HepG2 (cell line): ENCODE results near the gene PHB1. TPM values are rescaled to one million over a fixed set of nuclear protein-coding genes. Genes with fewer than 3 reads are reported as not detected.
A peak's percentile ranks its signal among the peaks of the same experiment; 100 is the strongest.

ENCODE experiments used
- CBX5 ChIP-seq: sonication (generic); formaldehyde crosslinking; IDR thresholded peaks from 2 replicates; pipeline ENCODE4 v1.4.0; 2020; ENCODE audit warnings: missing genetic modification reagents, borderline replicate concordance
- EHMT2 ChIP-seq: fragments of 200-600 bp; sonication (generic); IDR thresholded peaks from 2 replicates; pipeline ENCODE4 v1.7.0; 2017; ENCODE audit warnings: antibody characterized with exemption, low read depth, low read length, borderline replicate concordance
- GATAD2A ChIP-seq: IDR thresholded peaks from 2 replicates; pipeline ENCODE4 v1.6.1; 2016
- HINFP ChIP-seq: sonication (generic); formaldehyde crosslinking; IDR thresholded peaks from 2 replicates; pipeline ENCODE4 v1.4.0; 2020; ENCODE audit warnings: low read depth, mild to moderate bottlenecking, missing genetic modification reagents
- HNF1A ChIP-seq, 2 experiments: sonication (generic) in 1 of 2; formaldehyde crosslinking in 1 of 2; IDR thresholded peaks; 2 replicates each; pipeline versions ENCODE4 v1.4.0 to v1.6.1; 2016 to 2020; ENCODE audit warnings: borderline replicate concordance in 1 of 2, low read depth in 1 of 2, mild to moderate bottlenecking in 1 of 2, missing genetic modification reagents in 1 of 2
- HNRNPL ChIP-seq: fragments of 200-400 bp; formaldehyde crosslinking; IDR thresholded peaks from 2 replicates; pipeline ENCODE4 v1.6.1; 2017; ENCODE audit warnings: mild to moderate bottlenecking, low read depth, low read length
- IRF2 ChIP-seq: IDR thresholded peaks from 2 replicates; pipeline ENCODE4 v1.6.1; 2018; ENCODE audit warnings: missing genetic modification reagents, missing compliant biosample characterization
- MTA1 ChIP-seq: sonication (generic); formaldehyde crosslinking; IDR thresholded peaks from 2 replicates; pipeline ENCODE4 v1.4.0; 2020; ENCODE audit warnings: missing genetic modification reagents, mild to moderate bottlenecking, borderline replicate concordance
- NFIB ChIP-seq: sonication (generic); formaldehyde crosslinking; IDR thresholded peaks from 2 replicates; pipeline ENCODE4 v1.9.0; 2021; ENCODE audit warnings: missing genetic modification reagents, mild to moderate bottlenecking, borderline replicate concordance
- RCOR2 ChIP-seq: IDR thresholded peaks from 2 replicates; pipeline ENCODE4 v1.6.1; 2016; ENCODE audit warnings: missing biosample characterization, missing genetic modification reagents
- TEAD3 ChIP-seq: optimal IDR thresholded peaks from 2 replicates; pipeline ENCODE3; 2016; ENCODE audit warnings: borderline replicate concordance
- ZGPAT ChIP-seq: IDR thresholded peaks from 2 replicates; pipeline ENCODE4 v1.6.1; 2016; ENCODE audit warnings: mild to moderate bottlenecking
- ZKSCAN1 ChIP-seq: fragments of 150-350 bp; IDR thresholded peaks from 2 replicates; pipeline ENCODE4 v1.6.1; 2014; ENCODE audit warnings: low read length
- ZNF121 ChIP-seq: sonication (generic); formaldehyde crosslinking; IDR thresholded peaks from 2 replicates; pipeline ENCODE4 v1.5.0; 2020; ENCODE audit warnings: mild to moderate bottlenecking, missing genetic modification reagents
- ZNF205 ChIP-seq: IDR thresholded peaks from 2 replicates; pipeline ENCODE4 v1.6.1; 2018; ENCODE audit warnings: missing biosample characterization, missing genetic modification reagents
- ZNF556 ChIP-seq: sonication (generic); formaldehyde crosslinking; IDR thresholded peaks from 2 replicates; pipeline ENCODE4 v1.4.0; 2020; ENCODE audit warnings: mild to moderate bottlenecking, missing genetic modification reagents, borderline replicate concordance
- ZNF577 ChIP-seq: sonication (generic); formaldehyde crosslinking; IDR thresholded peaks from 2 replicates; pipeline ENCODE4 v1.4.0; 2020; ENCODE audit warnings: mild to moderate bottlenecking, low read depth, missing genetic modification reagents, borderline replicate concordance
- ZNF878 ChIP-seq: sonication (generic); formaldehyde crosslinking; IDR thresholded peaks from 2 replicates; pipeline ENCODE4 v1.8.1; 2023; ENCODE audit warnings: mild to moderate bottlenecking, missing genetic modification reagents, moderate library complexity
- polyA plus RNA-seq, 8 experiments: library from polyadenylated mRNA; depleted of rRNA in 3 of 8; stranded (reverse) in 7 of 8; unstranded in 1 of 8; fragments of >200 nt; fragmentation: Illumina TruSeq in 4 of 8; extraction: Trizol in 4 of 8; gene quantifications; 2 replicates each; pipeline versions ENCODE4 v1.2.1 to v1.2.3, GENCODE V29; 2011 to 2016; ENCODE audit warnings: low read depth in 4 of 8, missing spikeins in 1 of 8, mixed read lengths in 1 of 8; ENCODE audit not compliant: insufficient read depth in 1 of 8
- total RNA-seq, 5 experiments: library from RNA; depleted of rRNA; stranded (reverse); fragments of >200 nt; fragmentation: Illumina TruSeq; extraction: Trizol; gene quantifications; 2 replicates each; pipeline ENCODE4 v1.2.3, GENCODE V29; 2016; ENCODE audit warnings: low read depth in 1 of 5
- TF ChIP-seq, protein P1 (sequence below): sonication (generic); formaldehyde crosslinking; IDR thresholded peaks from 2 replicates; pipeline ENCODE4 v1.4.0; 2020; ENCODE audit warnings: mild to moderate bottlenecking, missing genetic modification reagents
- TF ChIP-seq, protein P2 (sequence below): sonication (generic); formaldehyde crosslinking; IDR thresholded peaks from 2 replicates; pipeline ENCODE4 v1.5.1; 2020; ENCODE audit warnings: mild to moderate bottlenecking, missing genetic modification reagents, borderline replicate concordance

PHB1 gene
- total and polyA plus RNA-seq, 2 of the 13 experiments (the other 11 are each of a cell fraction or from before 2014, with no cell fraction given), result 515 to 688 TPM

GRCh38 chr17:49454050-49454449, 39.4 kb upstream of the PHB1 start (continued):
- peak; percentile 43; the same call in 1 of the 2 replicates for TF ChIP-seq ZGPAT (CRISPR knock-in tag)
- TF ChIP-seq EHMT2, result 0 out of 2 replicates have a peak, but pooled peaks have one; percentile 13
- TF ChIP-seq, protein P1, sequence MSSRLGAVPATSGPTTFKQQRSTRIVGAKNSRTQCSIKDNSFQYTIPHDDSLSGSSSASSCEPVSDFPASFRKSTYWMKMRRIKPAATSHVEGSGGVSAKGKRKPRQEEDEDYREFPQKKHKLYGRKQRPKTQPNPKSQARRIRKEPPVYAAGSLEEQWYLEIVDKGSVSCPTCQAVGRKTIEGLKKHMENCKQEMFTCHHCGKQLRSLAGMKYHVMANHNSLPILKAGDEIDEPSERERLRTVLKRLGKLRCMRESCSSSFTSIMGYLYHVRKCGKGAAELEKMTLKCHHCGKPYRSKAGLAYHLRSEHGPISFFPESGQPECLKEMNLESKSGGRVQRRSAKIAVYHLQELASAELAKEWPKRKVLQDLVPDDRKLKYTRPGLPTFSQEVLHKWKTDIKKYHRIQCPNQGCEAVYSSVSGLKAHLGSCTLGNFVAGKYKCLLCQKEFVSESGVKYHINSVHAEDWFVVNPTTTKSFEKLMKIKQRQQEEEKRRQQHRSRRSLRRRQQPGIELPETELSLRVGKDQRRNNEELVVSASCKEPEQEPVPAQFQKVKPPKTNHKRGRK (CRISPR knock-in tag), result no peak
- TF ChIP-seq CBX5 (CRISPR knock-in tag), result 0 out of 2 replicates have a peak, but pooled peaks have one; percentile 38
- peak; percentile 68; the same call in 1 of the 2 replicates for TF ChIP-seq MTA1 (CRISPR knock-in tag)
- TF ChIP-seq ZNF556 (CRISPR knock-in tag), result 0 out of 2 replicates have a peak, but pooled peaks have one; percentile 44
- no peak for TF ChIP-seq ZNF577 (CRISPR knock-in tag)
- no peak for TF ChIP-seq HNF1A (IDR thresholded peaks at IDR 0.05; ENCODE audit: low read depth)
- peak; percentile 45; the same call in 1 of the 2 replicates for TF ChIP-seq HNF1A (CRISPR knock-in tag; IDR thresholded peaks at IDR 0.05; ENCODE audit: borderline replicate concordance)
- no peak for TF ChIP-seq ZKSCAN1
- TF ChIP-seq RCOR2 (CRISPR knock-in tag), result peak; percentile 54; the same call in 1 of the 2 replicates
- TF ChIP-seq IRF2 (CRISPR knock-in tag), result 0 out of 2 replicates have a peak, but pooled peaks have one; percentile 14
- peak; percentile 80 for TF ChIP-seq TEAD3
- peak; percentile 46; the same call in 1 of the 2 replicates for TF ChIP-seq ZNF205 (CRISPR knock-in tag)
- TF ChIP-seq HNRNPL, result 0 out of 2 replicates have a peak, but pooled peaks have one; percentile 48
- no peak for TF ChIP-seq ZNF878 (CRISPR knock-in tag)
- TF ChIP-seq GATAD2A, result peak; percentile 77
- TF ChIP-seq, protein P2, sequence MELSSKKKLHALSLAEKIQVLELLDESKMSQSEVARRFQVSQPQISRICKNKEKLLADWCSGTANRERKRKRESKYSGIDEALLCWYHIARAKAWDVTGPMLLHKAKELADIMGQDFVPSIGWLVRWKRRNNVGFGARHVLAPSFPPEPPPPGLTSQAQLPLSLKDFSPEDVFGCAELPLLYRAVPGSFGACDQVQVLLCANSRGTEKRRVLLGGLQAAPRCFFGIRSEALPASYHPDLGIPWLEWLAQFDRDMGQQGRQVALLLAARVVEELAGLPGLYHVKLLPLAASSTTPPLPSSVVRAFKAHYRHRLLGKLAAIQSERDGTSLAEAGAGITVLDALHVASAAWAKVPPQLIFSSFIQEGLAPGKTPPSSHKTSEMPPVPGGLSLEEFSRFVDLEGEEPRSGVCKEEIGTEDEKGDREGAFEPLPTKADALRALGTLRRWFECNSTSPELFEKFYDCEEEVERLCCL (CRISPR knock-in tag), result no peak
- 0 out of 2 replicates have a peak, but pooled peaks have one; percentile 32 for TF ChIP-seq HINFP (CRISPR knock-in tag)
- TF ChIP-seq ZNF121 (CRISPR knock-in tag), result peak; percentile 90
- no peak for TF ChIP-seq NFIB
